MM.1S (cell line): ENCODE measurements around the gene KLHL15.

Experiments used
- DNase-seq: peaks from one replicate; pipeline ENCODE4 v3.0.0-alpha.2; 2015
- H2AFZ ChIP-seq: fragments of 300-600 bp; sonication (generic); 2 replicates; pipeline ENCODE4 v1.6.0; 2016; ENCODE audit warnings: antibody characterized with exemption, low read length
- H3F3A ChIP-seq: fragments of 300-600 bp; sonication (generic); 2 replicates; pipeline ENCODE4 v1.6.1; 2016; ENCODE audit warnings: mild to moderate bottlenecking, antibody characterized with exemption, low read length, moderate library complexity, mixed read lengths; ENCODE audit not compliant: insufficient read depth
- H3K27ac ChIP-seq: fragments of 300-600 bp; sonication (generic); 2 replicates; pipeline ENCODE4 v1.5.1; 2016; ENCODE audit warnings: mild to moderate bottlenecking, low read length
- H3K27me3 ChIP-seq: fragments of 300-600 bp; sonication (generic); replicated peaks from 2 replicates; pipeline ENCODE4 v1.6.0; 2016; ENCODE audit warnings: low read length; ENCODE audit not compliant: insufficient read depth
- H3K36me3 ChIP-seq: fragments of 300-600 bp; sonication (generic); replicated peaks from 2 replicates; pipeline ENCODE4 v1.6.1; 2016; ENCODE audit warnings: mild to moderate bottlenecking, low read length, mixed read lengths; ENCODE audit not compliant: insufficient read depth
- H3K4me1 ChIP-seq: fragments of 300-600 bp; sonication (generic); 2 replicates; pipeline ENCODE4 v1.6.1; 2016; ENCODE audit warnings: low read length, mixed read lengths
- H3K4me2 ChIP-seq: fragments of 300-600 bp; sonication (generic); 2 replicates; pipeline ENCODE4 v1.6.0; 2016; ENCODE audit warnings: low read depth, low read length
- H3K4me3 ChIP-seq: fragments of 300-600 bp; sonication (generic); 2 replicates; pipeline ENCODE4 v1.5.1; 2016; ENCODE audit warnings: low read length, mixed read lengths
- H3K79me2 ChIP-seq: fragments of 300-600 bp; sonication (generic); 2 replicates; pipeline ENCODE4 v1.6.1; 2016; ENCODE audit warnings: mixed run types, low read length, mixed read lengths
- H3K9ac ChIP-seq: fragments of 300-600 bp; sonication (generic); 2 replicates; pipeline ENCODE4 v1.6.1; 2016; ENCODE audit warnings: low read length, mixed read lengths
- H3K9me2 ChIP-seq: fragments of 300-600 bp; sonication (generic); replicated peaks from 2 replicates; pipeline ENCODE4 v1.6.1; 2016; ENCODE audit warnings: mild to moderate bottlenecking, low read length, mixed read lengths; ENCODE audit not compliant: insufficient read depth
- H3K9me3 ChIP-seq: fragments of 300-600 bp; sonication (generic); replicated peaks from 2 replicates; pipeline ENCODE4 v1.6.1; 2016; ENCODE audit warnings: mild to moderate bottlenecking, low read length, mixed read lengths; ENCODE audit not compliant: insufficient read depth
- H4K20me1 ChIP-seq: fragments of 300-600 bp; sonication (generic); 2 replicates; pipeline ENCODE4 v1.6.1; 2016; ENCODE audit warnings: mild to moderate bottlenecking, low read length, moderate library complexity, mixed read lengths; ENCODE audit not compliant: insufficient read depth
- EZH2 ChIP-seq: fragments of 300-600 bp; sonication (generic); optimal IDR thresholded peaks from 2 replicates; pipeline ENCODE3; 2017; ENCODE audit warnings: low read depth, mild to moderate bottlenecking, antibody characterized with exemption, low read length, mixed read lengths
- EZH2phosphoT487 ChIP-seq: fragments of 300-600 bp; sonication (generic); IDR thresholded peaks from 2 replicates; pipeline ENCODE4 v1.6.1; 2018; ENCODE audit warnings: antibody characterized with exemption, low read length
- TF ChIP-seq, protein P1 (sequence below): fragments of 300-600 bp; sonication (generic); IDR thresholded peaks from 2 replicates; pipeline ENCODE4 v1.5.1; 2016; ENCODE audit warnings: antibody characterized with exemption, low read length, mixed read lengths

Gene KLHL15

DNA sequence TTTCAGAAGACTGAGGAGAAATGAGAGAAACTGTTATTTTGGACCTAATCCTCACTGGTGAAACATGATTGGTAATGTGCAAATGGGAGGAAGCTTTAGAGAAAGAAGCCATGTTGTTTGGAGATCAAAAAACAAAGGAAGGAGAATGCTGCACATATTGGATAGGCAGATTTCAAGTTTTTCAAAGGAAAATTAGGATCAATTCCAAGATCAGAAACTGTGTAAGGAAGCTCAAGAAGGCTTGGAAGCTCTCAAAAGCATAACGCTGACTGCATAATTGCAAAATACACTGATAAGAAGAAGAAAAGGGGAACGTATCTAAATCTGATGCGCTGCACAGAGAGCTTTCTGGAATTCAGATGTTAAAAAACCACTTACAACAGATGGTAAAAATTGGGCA lies 34.6 kb downstream of the KLHL15 start:
- Histone ChIP-seq H3K36me3 (no peaks in the 10 kb centered on the region), H3F3A (no peaks in the 10 kb centered on the region), H3K4me3 (no peak overlapping the region), H3K79me2 (no peaks in the 10 kb centered on the region), H3K4me1 (no peaks in the 10 kb centered on the region), H2AFZ (no peak overlapping the region), H4K20me1 (no peaks in the 10 kb centered on the region), H3K27me3 (no peaks in the 10 kb centered on the region), H3K27ac (no peak overlapping the region), H3K4me2 (no peak overlapping the region), H3K9me2 (no peaks in the 10 kb centered on the region), H3K9ac (no peak overlapping the region), H3K9me3 (no peaks in the 10 kb centered on the region)
- TF ChIP-seq EZH2 = no peak
- TF ChIP-seq, protein P1, sequence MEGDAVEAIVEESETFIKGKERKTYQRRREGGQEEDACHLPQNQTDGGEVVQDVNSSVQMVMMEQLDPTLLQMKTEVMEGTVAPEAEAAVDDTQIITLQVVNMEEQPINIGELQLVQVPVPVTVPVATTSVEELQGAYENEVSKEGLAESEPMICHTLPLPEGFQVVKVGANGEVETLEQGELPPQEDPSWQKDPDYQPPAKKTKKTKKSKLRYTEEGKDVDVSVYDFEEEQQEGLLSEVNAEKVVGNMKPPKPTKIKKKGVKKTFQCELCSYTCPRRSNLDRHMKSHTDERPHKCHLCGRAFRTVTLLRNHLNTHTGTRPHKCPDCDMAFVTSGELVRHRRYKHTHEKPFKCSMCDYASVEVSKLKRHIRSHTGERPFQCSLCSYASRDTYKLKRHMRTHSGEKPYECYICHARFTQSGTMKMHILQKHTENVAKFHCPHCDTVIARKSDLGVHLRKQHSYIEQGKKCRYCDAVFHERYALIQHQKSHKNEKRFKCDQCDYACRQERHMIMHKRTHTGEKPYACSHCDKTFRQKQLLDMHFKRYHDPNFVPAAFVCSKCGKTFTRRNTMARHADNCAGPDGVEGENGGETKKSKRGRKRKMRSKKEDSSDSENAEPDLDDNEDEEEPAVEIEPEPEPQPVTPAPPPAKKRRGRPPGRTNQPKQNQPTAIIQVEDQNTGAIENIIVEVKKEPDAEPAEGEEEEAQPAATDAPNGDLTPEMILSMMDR = no peak
- no peak for TF ChIP-seq EZH2phosphoT487
- no peak for DNase-seq

DNA sequence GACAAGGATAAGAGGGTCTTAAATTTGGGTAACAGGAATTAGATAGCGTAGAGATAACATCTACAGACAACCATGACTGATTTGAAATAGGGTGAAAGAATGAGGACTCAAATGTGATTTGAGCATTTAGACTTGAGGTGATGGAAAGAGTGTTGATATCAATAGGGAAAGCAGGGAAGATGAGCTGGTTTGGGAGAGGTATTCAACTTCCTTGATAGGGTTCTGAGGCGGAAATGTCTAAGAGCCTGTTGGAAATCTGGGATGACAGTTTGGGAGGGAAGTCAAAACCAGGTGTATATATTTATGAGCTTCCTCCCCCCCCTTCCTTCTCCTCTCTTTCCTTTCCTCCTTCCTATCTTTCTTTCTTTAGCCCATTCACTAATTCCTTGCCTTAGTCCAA lies 36.5 kb downstream of the KLHL15 start:
- H3K4me1 ChIP-seq = no peaks in the 10 kb centered on the region
- no peak overlapping the region for H3K4me2 ChIP-seq
- H3K27ac ChIP-seq = no peak overlapping the region
- no peak overlapping the region for H3K4me3 ChIP-seq
- no peaks in the 10 kb centered on the region for H3K36me3 ChIP-seq
- no peak for TF ChIP-seq EZH2
- TF ChIP-seq EZH2phosphoT487 = no peak
- TF ChIP-seq, protein P1 = no peak
- no peak for DNase-seq
- no peak overlapping the region for H2AFZ ChIP-seq
- no peaks in the 10 kb centered on the region for H3K79me2 ChIP-seq
- H3K27me3 ChIP-seq = no peaks in the 10 kb centered on the region
- no peaks in the 10 kb centered on the region for H3F3A ChIP-seq
- no peaks in the 10 kb centered on the region for H3K9me3 ChIP-seq
- no peaks in the 10 kb centered on the region for H3K9me2 ChIP-seq
- H3K9ac ChIP-seq = no peak overlapping the region
- H4K20me1 ChIP-seq = no peaks in the 10 kb centered on the region

DNA sequence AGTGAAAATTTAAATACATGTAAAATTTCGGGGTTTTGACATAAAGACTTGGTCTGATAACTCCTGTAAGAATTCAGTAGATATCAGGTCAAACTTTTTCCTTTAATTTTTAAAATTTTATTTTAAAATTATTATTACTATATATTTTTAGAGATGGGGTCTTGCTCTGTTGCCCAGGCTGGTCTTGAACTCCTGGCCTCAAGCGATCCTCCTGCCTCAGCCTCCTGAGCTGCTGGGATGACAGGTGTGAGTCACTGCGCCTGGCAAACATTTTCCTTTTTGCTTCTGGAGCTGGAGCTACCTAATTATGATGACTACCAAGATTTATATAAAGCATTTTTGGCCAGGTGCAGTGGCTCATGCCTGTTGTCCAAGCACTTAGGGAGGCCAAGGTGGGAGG lies 37.3 kb downstream of the KLHL15 start:
- H3K79me2 ChIP-seq = no peaks in the 10 kb centered on the region
- no peak overlapping the region for H3K27ac ChIP-seq
- no peaks in the 10 kb centered on the region for H3F3A ChIP-seq
- DNase-seq = no peak
- H3K36me3 ChIP-seq = no peaks in the 10 kb centered on the region
- no peaks in the 10 kb centered on the region for H3K9me2 ChIP-seq
- no peak overlapping the region for H3K4me3 ChIP-seq
- H3K4me2 ChIP-seq = no peak overlapping the region
- no peaks in the 10 kb centered on the region for H3K4me1 ChIP-seq
- no peaks in the 10 kb centered on the region for H4K20me1 ChIP-seq
- TF ChIP-seq EZH2phosphoT487 (no peak), EZH2 (no peak)
- TF ChIP-seq, protein P1 = no peak
- H2AFZ ChIP-seq = no peak overlapping the region
- H3K9me3 ChIP-seq = no peaks in the 10 kb centered on the region
- no peaks in the 10 kb centered on the region for H3K27me3 ChIP-seq
- no peak overlapping the region for H3K9ac ChIP-seq
